Right lobe of liver (tissue), 6 donors: Measurements from ENCODE around the gene PRKAR2B. TPM values are rescaled to one million over a fixed set of nuclear protein-coding genes. Genes with fewer than 3 reads are reported as not detected.

Experiments used
- ATAC-seq, 4 donors: fragments of 200-7000 bp; cut with Tn5 transposase; one replicate each; pipeline ENCODE4 v1.9.1; 2020; ENCODE audit warnings: mild to moderate bottlenecking in 4 of 4, moderate library complexity in 4 of 4
- DNase-seq, 3 donors: peaks; one replicate each; pipeline ENCODE4 v3.0.0-alpha.2; 2020
- H3K27ac ChIP-seq, 3 donors: fragments of 200-600 bp; one replicate each; pipeline ENCODE4 v1.8.0; 2022
- H3K27me3 ChIP-seq, 2 donors: fragments of 200-600 bp; one replicate each; pipeline ENCODE4 v1.8.0; 2022
- H3K36me3 ChIP-seq, 4 donors: fragments of 200-600 bp; sonication (generic) in 1 of 4; one replicate each; pipeline versions ENCODE4 v1.5.1 to v1.8.0; 2017 to 2022; ENCODE audit warnings: control low read depth in 1 of 4
- H3K4me1 ChIP-seq, 4 donors: fragments of 200-600 bp; sonication (generic) in 1 of 4; one replicate each; pipeline versions ENCODE4 v1.5.1 to v1.8.0; 2017 to 2022; ENCODE audit warnings: control low read depth in 1 of 4
- H3K4me3 ChIP-seq, 3 donors: fragments of 200-600 bp; one replicate each; pipeline ENCODE4 v1.8.0; 2022
- H3K9me3 ChIP-seq, 4 donors: fragments of 200-600 bp; sonication (generic) in 1 of 4; one replicate each; pipeline versions ENCODE4 v1.5.1 to v1.8.0; 2017 to 2022; ENCODE audit warnings: control low read depth in 1 of 4
- CTCF ChIP-seq, 4 donors: fragments of 200-600 bp in 3 of 4; fragments of 450-650 bp in 1 of 4; IDR thresholded peaks; one replicate each; pipeline versions ENCODE4 v1.5.1 to v1.8.0; 2016 to 2022; ENCODE audit warnings: antibody characterized with exemption in 4 of 4, mild to moderate bottlenecking in 2 of 4
- POLR2A ChIP-seq: fragments of 450-650 bp; IDR thresholded peaks from one replicate; pipeline ENCODE4 v1.6.1; 2017; ENCODE audit warnings: antibody characterized with exemption, mild to moderate bottlenecking
- WGBS: methylation state at CpG from one replicate; pipeline ENCODE4 v1.1.6; 2018; ENCODE audit warnings: low coverage, low lambda C conversion rate; ENCODE audit not compliant: insufficient coverage; ENCODE audit errors: missing lambda C conversion rate; 5-methylcytosine and 5-hydroxymethylcytosine counted together
- intact Hi-C, 2 donors: fragments of 100-400 bp; cut with DNase I; formaldehyde crosslinking; loops; one replicate each; pipeline versions ENCODE4 v1.11.2 to v1.14.1; 2022
- total RNA-seq, 6 experiments: library from RNA; depleted of rRNA in 2 of 6; stranded (reverse); fragments of >200 nt in 2 of 6; fragmentation: NEBNext Ultra II Directional in 3 of 6; extraction: Animal tissue kit (Norgen Biotek cat#: 25700) in 3 of 6; gene quantifications; one replicate each; pipeline versions ENCODE4 v1.1.0 to v1.2.4, GENCODE V29; 2016 to 2023
- donor health status: DM: no; HTN: yes; CAD: no.
- donor health status: DM: no; HTN: no; CAD: no.
- donor health status: DM: no; HTN: no; CAD: no.
- donor health status: DM: no; HTN: yes; CAD: no.
- donor health status: DM: no; HTN: yes; CAD: no.

The PRKAR2B gene
- total RNA-seq, 6 experiments from 2014 or later = 1.4 to 2.9 (median 1.8) TPM

- no peak for DNase-seq
- TF ChIP-seq POLR2A = no peak
- no peak for TF ChIP-seq CTCF (IDR thresholded peaks at IDR 0.05)
- no peak overlapping the region for H3K27ac ChIP-seq
- H3K9me3 ChIP-seq = no peaks in the 10 kb centered on the region
- no peak for ATAC-seq
- WGBS = 68% methylated on average over 7 of the region's 7 CpGs
- H3K4me3 ChIP-seq = no peak overlapping the region
- H3K4me1 ChIP-seq = no peaks in the 10 kb centered on the region
- intact Hi-C loops = no loop called here
- no peaks in the 10 kb centered on the region for H3K27me3 ChIP-seq
- no peaks in the 10 kb centered on the region for H3K36me3 ChIP-seq
Observed at GRCh38 chr7:107064255-107064654, 19.8 kb downstream of the PRKAR2B start.

- no peak for DNase-seq
- H3K4me3 ChIP-seq = no peak overlapping the region
- H3K4me1 ChIP-seq = no peaks in the 10 kb centered on the region
- no peaks in the 10 kb centered on the region for H3K27me3 ChIP-seq
- WGBS = 60% methylated on average over 4 of the region's 4 CpGs
- H3K9me3 ChIP-seq = no peaks in the 10 kb centered on the region
- no peak for TF ChIP-seq POLR2A
- no peak for TF ChIP-seq CTCF (IDR thresholded peaks at IDR 0.05)
- H3K36me3 ChIP-seq = no peaks in the 10 kb centered on the region
- no peak for ATAC-seq
- intact Hi-C loops = no loop called here
- no peak overlapping the region for H3K27ac ChIP-seq
Observed at GRCh38 chr7:107065929-107066247, 21.4 kb downstream of the PRKAR2B start.

GRCh38 chr7:107068156-107068555 lies 23.7 kb downstream of the PRKAR2B start:
- Histone ChIP-seq H3K36me3 (no peaks in the 10 kb centered on the region), H3K9me3 (no peaks in the 10 kb centered on the region), H3K4me1 (no peaks in the 10 kb centered on the region), H3K4me3 (no peak overlapping the region), H3K27me3 (no peaks in the 10 kb centered on the region), H3K27ac (no peak overlapping the region)
- DNase-seq (no peak), ATAC-seq (no peak)
- TF ChIP-seq POLR2A = no peak
- TF ChIP-seq CTCF (IDR thresholded peaks at IDR 0.05) = no peak
- intact Hi-C loops = no loop called here
- WGBS = 54% methylated on average over 2 of the region's 3 CpGs

GRCh38 chr7:107069457-107069856 lies 25.0 kb downstream of the PRKAR2B start:
- no peak for TF ChIP-seq CTCF (IDR thresholded peaks at IDR 0.05)
- no peak for TF ChIP-seq POLR2A
- H3K9me3 ChIP-seq = no peaks in the 10 kb centered on the region
- H3K36me3 ChIP-seq = no peaks in the 10 kb centered on the region
- no peak overlapping the region for H3K27ac ChIP-seq
- H3K27me3 ChIP-seq = no peaks in the 10 kb centered on the region
- intact Hi-C loops = no loop called here
- no peaks in the 10 kb centered on the region for H3K4me1 ChIP-seq
- DNase-seq = no peak
- H3K4me3 ChIP-seq = no peak overlapping the region
- no peak for ATAC-seq
- WGBS = 66% methylated on average over 4 of the region's 4 CpGs

- no peak for TF ChIP-seq POLR2A
- TF ChIP-seq CTCF (IDR thresholded peaks at IDR 0.05) = no peak
- intact Hi-C loops = no loop called here
Observed at GRCh38 chr7:107070710-107071109, 26.2 kb downstream of the PRKAR2B start.

More at GRCh38 chr7:107070710-107071109, 26.2 kb downstream of the PRKAR2B start:
- 44% methylated on average over 2 of the region's 2 CpGs for WGBS
- H3K36me3 ChIP-seq = no peaks in the 10 kb centered on the region
- no peaks in the 10 kb centered on the region for H3K4me1 ChIP-seq
- H3K9me3 ChIP-seq = no peaks in the 10 kb centered on the region
- no peak overlapping the region for H3K27ac ChIP-seq
- no peak for DNase-seq
- no peaks in the 10 kb centered on the region for H3K27me3 ChIP-seq
- no peak for ATAC-seq
- no peak overlapping the region for H3K4me3 ChIP-seq
